NCI-H2227 (cell line): ENCODE data around the gene RPS6KA1.
A peak's percentile ranks its signal among the peaks of the same experiment; 100 is the strongest.

ENCODE experiments used
- DNase-seq: peaks from one replicate; lab custom pipeline; 2025; ENCODE audit not compliant: unreplicated experiment; lab: John Stamatoyannopoulos, UW

RPS6KA1 gene

DNA sequence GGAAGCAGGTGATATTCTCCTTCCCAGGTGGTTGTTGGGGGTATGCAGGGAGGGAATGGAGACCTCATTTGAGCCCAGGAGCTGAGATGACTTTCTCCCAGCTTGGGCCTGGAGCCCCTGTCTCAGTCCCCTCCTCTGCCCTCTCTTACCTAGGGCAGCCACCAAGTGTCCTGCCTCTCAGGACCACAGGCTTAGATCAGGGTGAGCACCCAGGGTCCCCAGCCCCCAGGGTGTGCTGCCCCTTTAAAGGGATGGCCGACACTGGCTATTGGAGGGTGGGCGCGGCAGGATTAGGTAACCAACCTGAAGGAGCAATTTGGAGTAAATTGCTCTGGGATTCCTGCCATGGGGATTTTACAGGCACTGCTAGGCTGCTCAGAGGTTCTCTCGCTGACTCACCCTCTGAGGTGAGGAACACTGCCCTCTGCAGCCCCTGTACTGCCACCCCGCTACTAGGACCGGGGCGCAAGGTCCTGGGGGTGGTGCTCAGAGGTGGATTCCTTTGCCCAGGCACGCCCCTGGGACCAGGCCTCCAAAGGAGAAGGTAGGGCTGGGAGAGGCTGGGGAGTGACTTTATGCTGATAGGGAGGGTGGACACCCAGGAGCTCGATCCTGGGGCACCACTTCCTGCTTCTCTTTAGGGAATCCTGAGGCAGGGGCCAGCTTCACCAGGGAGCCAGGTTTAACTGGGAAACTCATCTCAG, 1.5 kb downstream of the RPS6KA1 start:
- peak; percentile 81 for DNase-seq

DNA sequence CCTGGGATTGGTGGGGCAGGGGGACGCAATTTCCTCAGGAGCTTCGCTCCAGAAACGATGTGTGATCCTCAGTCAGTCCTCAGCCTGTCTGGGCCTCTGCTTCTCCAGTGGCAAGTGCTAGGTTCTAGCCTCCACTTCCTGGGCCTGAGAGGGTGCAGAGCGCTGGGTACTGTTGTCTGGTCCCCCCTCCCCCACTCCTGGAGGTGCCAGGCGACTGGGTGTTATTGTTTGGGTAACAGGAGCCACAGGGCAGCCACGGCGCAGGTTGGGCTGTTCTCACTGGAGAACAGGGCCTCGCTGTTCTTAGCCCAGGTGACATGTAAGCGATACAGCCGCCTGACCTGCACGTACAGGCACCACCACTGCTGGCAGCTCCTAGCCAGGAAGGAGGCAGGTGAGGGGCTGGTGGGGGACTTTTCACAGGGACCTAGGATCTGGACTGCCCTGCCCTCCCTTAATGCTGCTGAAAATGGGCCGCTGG, 2.1 kb downstream of the RPS6KA1 start:
- no peak for DNase-seq

DNA sequence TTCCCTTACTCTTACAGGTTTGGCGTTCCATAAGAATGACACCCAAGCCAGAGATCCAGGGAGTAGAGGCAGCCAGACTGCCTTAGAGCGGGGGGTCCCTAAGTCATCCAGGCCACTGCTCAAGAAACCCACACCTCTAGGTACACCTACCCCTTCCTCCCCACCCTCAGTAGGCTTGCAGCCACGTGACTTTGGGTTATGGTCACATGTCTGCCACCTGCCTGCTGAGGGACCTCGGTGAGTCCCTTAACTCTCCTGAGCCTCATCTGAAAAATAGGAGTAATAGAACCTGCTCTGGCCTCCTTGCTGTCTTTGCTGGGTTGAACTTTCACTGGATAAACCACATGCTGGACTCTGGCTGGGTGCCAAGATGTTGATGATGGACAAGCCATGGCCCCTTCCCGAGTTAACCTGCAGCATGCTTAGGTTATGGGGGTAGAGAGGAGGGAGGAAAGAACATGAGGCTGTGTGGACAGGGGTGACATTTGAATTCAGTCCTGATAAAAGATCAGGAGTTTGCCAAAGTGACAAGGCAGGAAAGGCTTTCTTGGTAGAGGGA, 4.5 kb downstream of the RPS6KA1 start:
- no peak for DNase-seq

DNA sequence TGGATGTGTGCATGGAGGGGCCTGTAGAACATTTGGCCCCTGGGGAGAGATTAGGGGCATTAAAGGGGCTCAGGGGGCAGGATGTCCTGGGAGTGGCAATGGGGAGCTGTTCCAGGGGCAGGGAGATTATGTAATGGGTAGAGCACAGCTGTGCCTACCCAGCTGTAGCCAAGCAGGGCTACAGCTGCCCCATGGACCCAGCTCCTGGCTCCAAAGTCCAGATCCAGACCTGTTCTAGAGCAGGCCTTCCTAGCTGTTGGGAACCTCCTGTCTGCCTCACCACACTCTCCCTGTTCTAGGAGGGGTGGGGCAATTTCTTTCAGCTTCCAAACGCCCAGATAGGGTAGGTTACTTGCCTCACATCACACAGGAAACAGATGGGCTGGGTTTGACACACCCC, 5.6 kb downstream of the RPS6KA1 start:
- DNase-seq = no peak

DNA sequence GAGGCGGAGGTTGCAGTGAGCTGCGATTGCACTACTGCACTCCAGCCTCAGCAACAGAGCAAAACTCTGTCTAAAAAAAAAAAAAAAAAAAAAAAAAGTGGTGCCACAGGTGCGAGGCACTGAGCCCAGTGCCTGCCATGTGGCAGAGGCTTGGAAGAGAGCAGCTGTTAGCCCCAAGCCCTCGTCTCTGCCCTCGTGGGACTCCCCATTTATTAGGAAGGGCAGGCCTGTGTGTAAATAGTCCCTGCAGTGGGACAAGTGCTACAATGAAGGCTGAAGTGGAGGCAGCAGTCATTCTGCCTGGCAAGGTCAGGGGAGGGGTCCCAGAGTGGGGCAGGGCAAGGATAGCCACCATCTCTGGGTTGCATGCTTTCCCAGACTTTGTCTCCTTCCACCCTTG, 6.5 kb downstream of the RPS6KA1 start:
- no peak for DNase-seq

DNA sequence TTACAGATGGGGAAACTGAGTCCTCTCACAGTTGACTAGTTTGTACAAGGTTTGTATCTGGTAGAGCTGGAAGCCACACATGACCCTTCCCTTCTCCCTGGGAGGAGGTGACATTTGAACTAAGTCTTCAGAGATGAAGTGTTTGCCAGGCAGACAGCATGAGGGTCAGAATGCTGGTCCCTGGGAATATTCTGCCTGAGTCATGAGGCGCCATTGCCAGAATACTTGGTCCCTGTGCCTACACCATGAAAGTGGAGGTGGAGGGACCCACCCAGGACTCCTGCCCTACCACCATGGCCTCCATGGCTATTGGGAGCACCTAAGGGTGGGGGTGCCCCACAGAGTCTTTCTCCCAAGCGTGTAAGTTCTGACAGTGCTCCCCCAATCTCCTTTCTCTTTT, 7.0 kb downstream of the RPS6KA1 start:
- no peak for DNase-seq

DNA sequence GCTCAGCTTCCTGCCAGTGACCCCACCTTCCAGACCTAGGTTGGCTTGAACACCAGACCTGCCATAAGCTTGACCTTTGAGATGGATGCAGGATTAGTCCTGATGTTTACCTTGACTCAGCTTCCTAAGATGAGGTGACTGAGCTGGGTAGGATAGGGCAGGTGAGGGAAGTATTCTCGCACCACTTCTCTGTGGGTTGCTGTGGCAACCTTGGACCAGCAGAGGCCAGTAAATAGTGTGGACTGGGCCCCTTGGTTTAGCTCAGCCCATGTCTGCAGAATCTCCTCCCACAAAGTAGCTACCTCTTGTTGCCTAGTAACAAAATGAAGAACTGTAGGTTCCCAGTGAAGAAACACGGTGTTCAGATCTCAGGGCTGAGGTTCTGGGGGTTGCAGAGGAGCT, 8.4 kb downstream of the RPS6KA1 start:
- peak; percentile 37 for DNase-seq

DNA sequence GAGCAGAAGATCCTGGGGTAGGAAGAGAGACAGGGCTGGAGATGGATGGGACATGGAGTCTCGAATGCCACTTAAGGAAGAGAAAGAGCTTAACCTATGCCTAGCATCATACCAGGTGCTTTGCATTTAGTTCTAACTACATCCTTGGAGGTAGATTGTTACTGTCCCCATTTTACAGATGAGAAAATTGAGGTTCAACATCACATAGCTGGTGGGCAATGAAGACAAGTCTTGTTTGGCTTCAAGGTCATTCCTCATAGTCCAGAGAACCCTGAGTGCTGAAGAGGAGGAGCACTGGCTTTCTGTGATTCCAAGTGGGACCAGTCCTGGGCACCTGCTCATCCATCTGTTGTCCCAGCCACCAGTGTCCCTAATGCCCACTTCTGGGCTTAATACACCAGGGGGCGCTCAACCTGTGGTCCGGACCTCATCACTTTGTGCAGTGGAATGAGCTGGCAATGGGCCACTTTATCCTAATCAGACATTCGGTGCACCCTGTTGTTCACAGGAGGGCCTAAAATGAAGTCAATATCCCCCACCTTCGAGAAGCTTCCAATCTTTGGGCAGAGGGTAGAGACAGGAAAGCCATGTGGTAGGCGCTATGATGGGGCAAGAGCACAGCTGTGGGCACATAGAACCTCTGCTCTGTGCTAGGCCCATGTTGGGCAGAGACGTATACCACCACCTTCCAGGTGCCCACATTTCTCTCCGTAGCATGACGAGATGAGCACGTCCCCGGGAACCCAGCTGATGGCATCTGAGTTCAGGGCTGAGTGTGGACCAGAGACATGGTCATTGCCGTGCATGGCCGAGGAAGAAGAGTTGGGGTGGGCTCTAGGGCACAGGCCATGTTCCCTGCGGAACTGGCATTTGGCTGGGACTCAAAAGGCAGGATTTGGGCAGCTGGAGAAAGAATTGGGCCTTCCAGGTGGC, 9.2 kb downstream of the RPS6KA1 start:
- peak; percentile 33 for DNase-seq

DNA sequence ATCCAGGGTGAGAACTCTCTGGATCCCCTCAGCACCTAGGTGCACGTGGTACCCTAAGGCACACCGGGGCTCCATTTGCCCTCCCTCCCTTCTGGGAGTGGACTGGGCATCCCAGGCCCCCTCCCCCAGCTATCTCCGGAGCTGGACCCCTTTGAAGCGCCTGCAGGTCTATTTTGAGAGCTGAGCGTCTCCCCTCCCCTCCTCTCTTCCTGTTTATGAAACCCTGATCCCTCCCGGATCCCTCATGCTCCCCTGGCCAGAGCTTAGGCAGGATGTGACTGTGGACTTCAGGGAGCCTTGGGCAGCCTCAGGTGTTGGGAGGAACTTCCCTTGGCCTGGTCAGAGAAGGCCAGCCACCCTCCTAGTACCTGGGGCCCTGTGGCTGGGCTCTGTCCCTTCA, 10.2 kb downstream of the RPS6KA1 start:
- DNase-seq = no peak

DNA sequence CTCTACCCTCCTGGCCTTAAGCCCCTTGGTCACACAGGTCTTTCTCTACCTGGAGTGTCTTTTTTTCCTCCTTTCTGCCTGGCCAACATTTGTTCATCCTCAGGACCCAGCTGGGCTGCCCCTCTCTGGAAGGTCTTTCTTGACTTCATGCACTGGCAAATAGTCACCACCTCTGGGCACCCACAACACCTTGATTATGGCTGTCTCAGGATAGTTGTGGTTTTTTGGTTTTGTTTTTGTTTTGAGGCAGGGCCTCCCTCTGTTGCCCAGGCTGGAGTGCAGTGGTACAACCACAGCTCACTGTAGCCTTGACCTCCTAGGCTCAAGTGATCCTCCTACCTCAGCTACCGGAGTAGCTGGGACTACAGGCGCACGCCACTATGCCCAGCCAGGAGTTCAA, 10.8 kb downstream of the RPS6KA1 start:
- no peak for DNase-seq

DNA sequence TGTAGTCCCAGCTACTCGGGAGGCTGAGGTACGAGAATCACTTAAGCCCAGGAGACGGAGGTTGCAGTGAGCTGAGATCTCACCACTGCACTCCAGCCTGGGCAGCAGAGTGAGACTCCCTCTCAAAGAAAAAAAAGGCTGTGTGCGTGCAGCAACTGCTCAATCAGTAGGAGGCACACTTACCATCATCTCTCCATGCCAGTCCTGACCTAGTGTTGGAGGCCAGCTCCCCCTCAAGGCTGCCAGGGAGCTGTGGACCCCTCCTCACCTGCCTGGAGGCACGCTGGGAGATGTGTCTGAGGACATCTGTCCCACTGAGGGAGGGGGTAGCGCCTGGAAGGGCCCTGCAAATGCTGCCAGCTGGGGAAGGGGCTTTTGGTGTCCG, 11.9 kb downstream of the RPS6KA1 start:
- no peak for DNase-seq

DNA sequence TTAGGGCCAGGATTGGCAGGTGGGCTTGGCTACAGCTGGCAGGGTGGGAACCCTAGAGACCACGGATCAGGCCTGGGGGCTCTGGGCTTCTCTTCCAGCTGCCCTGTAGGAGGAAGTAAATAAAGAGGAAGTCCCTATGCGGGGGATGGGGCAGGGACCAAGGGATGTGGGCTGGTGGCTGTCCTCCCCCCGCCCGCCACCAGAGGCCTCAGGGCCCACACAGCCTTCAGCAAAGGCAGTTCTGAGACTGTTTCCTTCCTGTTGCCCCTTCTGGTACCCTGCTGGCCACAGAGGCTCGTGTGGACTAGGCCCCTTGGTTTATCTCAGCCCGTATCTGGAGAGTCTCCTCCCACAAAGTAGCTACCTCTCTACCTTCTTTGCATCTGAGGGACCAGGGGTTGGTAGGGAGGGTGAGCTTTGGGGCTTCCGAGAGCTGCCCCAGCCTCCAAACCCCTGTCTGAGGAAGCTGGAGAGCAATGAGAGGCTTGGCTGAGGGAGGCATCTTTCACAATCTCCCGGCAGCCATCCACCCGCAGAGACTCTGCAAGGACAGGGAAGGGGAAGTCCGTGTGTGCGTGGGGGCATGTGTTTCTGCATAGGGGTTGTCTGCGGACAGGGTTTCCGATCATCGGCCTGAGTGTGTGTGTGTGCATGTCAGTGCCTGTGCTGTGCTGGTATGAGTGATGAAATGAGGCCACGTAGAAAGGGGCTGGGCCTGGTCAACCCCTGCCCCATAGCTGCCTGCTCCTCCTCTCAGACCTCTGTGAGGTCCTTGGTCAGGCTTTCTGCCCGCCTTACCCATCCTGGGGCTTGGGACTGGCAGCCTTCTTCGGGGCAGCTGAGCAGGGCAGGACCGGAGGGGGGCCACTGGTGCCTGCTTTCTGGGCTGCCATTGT, 12.5 kb downstream of the RPS6KA1 start:
- peak; percentile 24 for DNase-seq

DNA sequence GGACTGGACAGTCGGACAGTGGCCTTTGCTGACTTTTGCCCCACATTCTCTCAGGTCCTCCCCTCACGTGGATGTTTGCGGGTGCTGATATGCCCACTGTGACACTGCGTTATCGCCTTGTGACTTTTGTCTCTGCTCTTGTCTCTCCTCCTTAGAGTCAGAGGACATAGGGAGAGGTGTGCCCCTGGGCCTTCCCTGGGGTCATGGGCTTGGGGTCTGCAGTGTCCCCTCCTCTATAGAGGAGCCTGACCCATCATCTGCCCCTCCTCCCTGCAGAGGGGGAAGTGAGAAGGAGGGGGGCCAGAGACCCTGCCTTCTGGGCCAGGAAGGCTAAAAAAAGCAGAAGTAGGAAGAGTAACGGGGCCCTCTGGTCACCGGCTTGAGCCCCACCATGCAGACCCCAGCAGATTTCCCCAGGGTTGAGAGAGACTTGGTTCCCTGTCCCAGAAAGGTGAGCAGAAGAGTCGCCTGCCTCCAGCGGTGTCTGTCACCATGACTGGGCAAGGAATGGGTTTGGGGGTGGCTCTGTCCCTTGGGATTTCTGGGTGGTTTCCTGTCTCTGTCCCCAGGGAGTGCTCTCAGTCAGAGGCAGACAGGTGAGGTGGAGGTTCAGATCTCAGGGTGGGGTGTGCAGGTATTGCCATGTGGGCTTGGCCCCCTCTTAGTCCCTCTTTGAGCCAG, 13.3 kb downstream of the RPS6KA1 start:
- DNase-seq = no peak

DNA sequence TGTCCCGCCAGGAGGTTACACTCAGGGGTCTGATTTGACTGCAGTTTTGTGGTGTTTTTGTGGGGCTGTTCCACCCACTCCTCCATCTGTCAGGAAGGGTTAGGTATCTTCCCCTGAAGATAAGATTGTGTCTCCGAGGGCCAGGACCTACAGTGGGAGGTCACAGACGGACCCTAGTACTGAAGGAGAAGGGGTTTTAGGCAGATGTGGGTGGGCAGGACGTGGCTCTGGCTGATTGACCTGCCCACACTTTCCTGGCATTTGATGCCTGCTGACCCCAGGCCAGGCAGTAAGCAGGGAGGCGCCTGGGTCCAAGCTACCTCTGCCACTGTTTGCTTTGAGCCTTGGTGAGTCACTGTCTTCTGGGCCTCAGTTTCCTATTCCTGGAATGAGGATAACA, 13.9 kb downstream of the RPS6KA1 start:
- no peak for DNase-seq

DNA sequence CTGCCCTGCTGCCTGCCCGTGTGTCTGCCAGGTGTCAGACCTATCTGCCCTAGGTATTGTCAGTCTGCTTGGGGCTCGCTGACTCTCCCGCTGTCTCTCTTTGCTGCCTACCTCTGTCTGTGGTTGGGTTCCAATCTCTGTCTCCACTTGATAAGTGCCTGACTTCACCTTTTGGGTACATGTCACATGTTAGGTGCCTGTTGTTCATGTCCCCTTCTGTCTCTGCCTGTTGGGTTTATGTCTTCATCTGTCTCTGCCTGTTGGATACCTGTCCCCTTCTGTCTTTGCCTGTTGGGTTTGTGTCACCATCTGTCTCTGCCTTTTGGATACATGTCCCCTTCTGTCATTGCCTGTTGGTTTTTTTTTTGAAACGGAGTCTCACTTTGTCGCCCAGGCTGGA, 14.6 kb downstream of the RPS6KA1 start:
- no peak for DNase-seq

DNA sequence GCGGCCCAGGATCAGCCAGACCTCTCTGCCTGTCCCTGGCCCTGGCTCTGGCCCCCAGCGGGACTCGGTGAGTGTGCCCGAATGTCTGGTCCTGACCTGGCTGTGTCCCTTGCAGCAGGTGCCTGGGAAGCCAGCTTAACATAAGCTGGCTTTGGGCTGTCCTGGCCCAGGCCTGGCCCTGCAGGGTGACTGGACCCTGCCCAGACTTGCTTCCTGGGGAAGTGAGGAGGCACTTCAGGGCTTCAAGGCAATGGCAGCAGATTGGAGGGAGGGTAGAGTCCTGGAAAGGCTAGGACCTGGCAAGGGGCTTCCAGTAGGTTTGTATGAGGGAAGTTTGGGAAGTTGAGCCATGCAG, 16.4 kb downstream of the RPS6KA1 start:
- no peak for DNase-seq

DNA sequence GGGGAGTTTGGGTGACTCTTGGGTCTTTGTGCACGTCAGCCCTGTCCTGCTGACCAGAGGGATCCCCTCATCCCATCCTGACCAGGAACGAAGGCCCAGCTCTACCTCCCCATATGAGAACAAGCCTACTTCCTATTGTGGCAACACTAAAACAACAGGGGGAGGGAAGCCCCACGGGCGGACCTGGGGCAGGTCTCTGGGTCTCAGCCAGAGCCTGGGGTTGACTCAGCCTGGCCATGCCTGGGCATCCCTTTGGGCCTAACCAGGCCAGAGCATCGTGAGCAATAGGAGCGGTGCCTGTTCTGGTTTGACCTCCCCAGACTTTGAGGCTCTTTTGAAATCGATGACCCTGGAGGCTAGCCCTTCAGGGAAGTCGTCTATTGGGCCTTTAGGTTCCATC, 16.8 kb downstream of the RPS6KA1 start:
- no peak for DNase-seq

DNA sequence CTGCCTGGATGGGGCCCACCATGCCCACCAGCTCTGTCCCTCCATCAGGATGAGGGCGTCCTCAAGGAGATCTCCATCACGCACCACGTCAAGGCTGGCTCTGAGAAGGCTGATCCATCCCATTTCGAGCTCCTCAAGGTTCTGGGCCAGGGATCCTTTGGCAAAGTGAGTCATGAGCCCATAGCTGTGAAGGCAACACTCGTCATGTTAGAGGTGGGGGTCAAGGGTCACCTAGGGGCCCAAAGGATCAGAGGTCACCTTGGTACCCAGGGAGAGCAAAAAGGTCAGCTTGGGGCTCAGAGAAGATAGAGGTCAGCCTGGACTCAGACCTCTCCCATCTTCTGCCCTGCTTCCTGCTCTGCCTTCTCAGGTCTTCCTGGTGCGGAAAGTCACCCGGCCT, 17.3 kb downstream of the RPS6KA1 start:
- DNase-seq = no peak

DNA sequence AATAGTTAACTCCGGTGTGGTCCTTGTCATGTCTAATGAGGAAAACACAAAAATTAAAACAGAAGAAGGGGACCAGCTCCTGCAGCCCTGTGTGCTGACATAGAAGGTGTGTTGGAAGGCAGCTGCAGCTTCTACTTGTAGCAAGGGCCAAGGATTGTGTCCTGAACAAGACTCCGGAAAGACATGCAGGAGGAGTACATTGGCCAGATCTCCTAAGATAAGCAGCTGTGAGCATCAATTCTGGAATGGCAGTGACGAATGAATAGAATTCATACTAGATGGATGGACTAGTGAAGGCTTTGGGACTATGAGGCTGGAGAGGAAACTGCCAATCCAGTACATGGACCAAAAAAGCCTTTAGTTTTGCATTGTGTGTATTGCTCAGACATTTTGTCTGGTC, 19.3 kb downstream of the RPS6KA1 start:
- DNase-seq = no peak

DNA sequence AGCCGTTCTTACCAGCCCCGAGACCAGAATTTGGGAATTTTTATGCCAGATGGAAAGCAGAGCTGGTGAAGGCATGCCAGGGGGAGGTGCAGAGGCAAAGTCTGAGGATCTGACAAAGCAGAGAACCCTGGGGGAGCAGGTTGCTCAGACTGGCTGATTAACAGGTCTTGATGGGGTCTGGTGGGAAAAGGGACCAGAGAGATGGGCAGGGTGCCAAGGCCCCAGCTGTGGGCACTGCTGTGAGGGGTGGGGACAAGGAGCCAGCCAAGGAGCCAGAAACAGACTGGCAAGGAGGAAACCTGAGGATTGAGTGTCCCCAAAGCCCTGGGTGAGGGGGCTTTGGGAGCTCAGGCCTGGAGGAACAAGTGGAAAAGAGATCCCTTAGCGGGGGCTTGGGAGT, 21.4 kb downstream of the RPS6KA1 start:
- no peak for DNase-seq

DNA sequence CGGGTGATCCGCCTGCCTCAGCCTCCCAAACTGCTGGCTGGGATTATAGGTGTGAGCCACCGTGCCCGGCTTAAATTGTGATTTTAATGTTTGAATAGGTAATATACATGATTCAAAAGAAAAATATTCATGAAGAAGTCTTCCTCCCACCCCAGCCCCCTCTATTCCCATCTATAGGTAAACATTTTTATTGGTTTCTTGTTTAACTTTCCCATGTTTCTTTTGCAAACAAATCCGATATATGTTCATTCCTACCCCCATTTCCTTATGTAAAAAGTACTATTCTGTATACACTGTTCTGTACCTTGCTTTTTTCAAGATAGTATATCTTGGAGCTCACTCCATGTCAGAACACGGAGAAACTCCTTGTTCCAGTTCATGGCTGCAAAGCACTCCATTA, 23.2 kb downstream of the RPS6KA1 start:
- no peak for DNase-seq
